K562 (cell line): Measurements from ENCODE around the gene LRMDA. TPM values are rescaled to one million over a fixed set of nuclear protein-coding genes. Genes with fewer than 3 reads are reported as not detected.

Source experiments
- ATAC-seq: fragments of 200-7000 bp; cut with Tn5 transposase; 3 replicates; pipeline ENCODE4 v1.9.1; 2020; ENCODE audit warnings: moderate library complexity
- BruUV-seq: library from RNA; stranded (reverse); fragments of 400-500 nt; replicated peaks from 2 replicates; lab custom pipeline; 2021; lab: Mats Ljungman, UMichigan
- CTCF ChIA-PET: fragments of 300-600 bp; formaldehyde crosslinking; extraction: SDS; loops from one replicate; lab custom pipeline; 2021; ENCODE audit warnings: low intra/inter-chr PET ratio; lab: Yijun Ruan, JAX
- POLR2A ChIA-PET: fragments of 300-600, 350-650 bp; sonication (Branson Sonifier 250); formaldehyde crosslinking; extraction: SDS; loops from one replicate; lab custom pipeline; 2021; ENCODE audit warnings: antibody characterized with exemption, inconsistent platforms; lab: Yijun Ruan, JAX
- DNase-seq, 4 experiments: peaks; one replicate each; pipeline versions ENCODE4 v3.0.0 to v3.0.0-alpha.2; 2011 to 2018; ENCODE audit warnings: low spot score in 3 of 4, mixed read lengths in 3 of 4; ENCODE audit errors: extremely low read depth in 1 of 4
- FAIRE-seq: peaks from 2 replicates; lab custom pipeline; 2011; peaks lifted over from hg19 to GRCh38; lab: Jason Lieb, UNC
- H2AFZ ChIP-seq: 2 replicates; pipeline ENCODE4 v1.6.0; 2011; ENCODE audit warnings: low read depth, low read length, control low read depth, inconsistent platforms
- H3K27ac ChIP-seq: fragments of 200-600 bp; 3 replicates; pipeline ENCODE4 v1.8.0; 2011; ENCODE audit warnings: low read depth, mild to moderate bottlenecking, control low read depth, inconsistent platforms, low read length, moderate library complexity, mixed read lengths; ENCODE audit errors: extremely low read depth
- H3K27me3 ChIP-seq, 2 experiments: fragments of 300-600 bp in 1 of 2; 2 replicates in 1 of 2; 3 replicates in 1 of 2; pipeline versions ENCODE4 v1.6.0 to v1.8.0; 2011; ENCODE audit warnings: inconsistent platforms in 2 of 2, low read length in 2 of 2, mild to moderate bottlenecking in 1 of 2, mixed read lengths in 1 of 2, moderate library complexity in 1 of 2; ENCODE audit not compliant: control insufficient read depth in 2 of 2, insufficient read depth in 2 of 2
- H3K36me3 ChIP-seq: fragments of 300-600 bp; 3 replicates; pipeline ENCODE4 v1.8.0; 2011; ENCODE audit warnings: mild to moderate bottlenecking, low read length, inconsistent platforms; ENCODE audit not compliant: control insufficient read depth, insufficient read depth
- H3K4me1 ChIP-seq, 2 experiments: fragments of 200-600 bp in 1 of 2; replicated peaks in 1 of 2; 2 replicates in 1 of 2; 3 replicates in 1 of 2; pipeline versions ENCODE4 v1.5.1 to v1.8.0; 2011; ENCODE audit warnings: inconsistent platforms in 2 of 2, low read length in 2 of 2, mild to moderate bottlenecking in 1 of 2, mixed read lengths in 1 of 2, moderate library complexity in 1 of 2; ENCODE audit not compliant: control insufficient read depth in 2 of 2, insufficient read depth in 2 of 2
- H3K4me2 ChIP-seq: 2 replicates; pipeline ENCODE4 v1.6.1; 2011; ENCODE audit warnings: low read length, control low read depth, inconsistent platforms, mixed read lengths; ENCODE audit not compliant: insufficient read depth
- H3K4me3 ChIP-seq: fragments of 200-600 bp; sonication (generic), shearing (Covaris generic); 2 replicates; pipeline ENCODE4 v1.5.1; 2016; ENCODE audit warnings: control low read depth, inconsistent platforms
- H3K79me2 ChIP-seq: fragments of 200-600 bp; 3 replicates; pipeline ENCODE4 v1.8.0; 2011; ENCODE audit warnings: low read length, inconsistent platforms; ENCODE audit not compliant: control insufficient read depth, insufficient read depth
- H3K9ac ChIP-seq, 2 experiments: 2 replicates each; pipeline versions ENCODE4 v1.6.0 to v1.6.1; 2011; ENCODE audit warnings: low read depth in 2 of 2, low read length in 2 of 2, control low read depth in 1 of 2, inconsistent platforms in 1 of 2, mild to moderate bottlenecking in 1 of 2, mixed read lengths in 1 of 2; ENCODE audit not compliant: insufficient read depth in 1 of 2
- H3K9me1 ChIP-seq: one replicate; pipeline ENCODE4 v1.6.0; 2011; ENCODE audit warnings: inconsistent platforms, mild to moderate bottlenecking, low read length, moderate library complexity; ENCODE audit not compliant: control insufficient read depth, insufficient read depth
- H3K9me3 ChIP-seq: replicated peaks from 2 replicates; pipeline ENCODE4 v1.5.1; 2011; ENCODE audit warnings: low read depth, low read length, inconsistent platforms; ENCODE audit not compliant: control insufficient read depth, insufficient read depth
- H4K20me1 ChIP-seq: replicated peaks from 2 replicates; pipeline ENCODE4 v1.6.1; 2011; ENCODE audit warnings: low read length, inconsistent platforms, mixed read lengths; ENCODE audit not compliant: control insufficient read depth, insufficient read depth
- C11orf30 ChIP-seq: fragments of 450-650 bp; IDR thresholded peaks from 2 replicates; pipeline ENCODE4 v1.6.1; 2016; ENCODE audit warnings: low read depth, mild to moderate bottlenecking
- GABPB1 ChIP-seq: sonication (generic); formaldehyde crosslinking; IDR thresholded peaks from 2 replicates; pipeline ENCODE4 v1.8.0; 2022; ENCODE audit warnings: mild to moderate bottlenecking, missing genetic modification reagents
- GTF2E2 ChIP-seq: fragments of 200-800 bp; sonication (Bioruptor generic); IDR thresholded peaks from 2 replicates; pipeline ENCODE4 v1.6.1; 2016; ENCODE audit warnings: missing genetic modification characterization, missing compliant biosample characterization
- NR3C1 ChIP-seq: sonication (generic); formaldehyde crosslinking; IDR thresholded peaks from 2 replicates; pipeline ENCODE4 v1.8.1; 2022; ENCODE audit warnings: missing genetic modification reagents
- PML ChIP-seq: IDR thresholded peaks from 2 replicates; pipeline ENCODE4 v1.6.1; 2012; ENCODE audit warnings: low read length, inconsistent platforms
- PTBP1 ChIP-seq: fragments of 200-400 bp; formaldehyde crosslinking; IDR thresholded peaks from 2 replicates; pipeline ENCODE4 v1.6.1; 2017; ENCODE audit warnings: low read depth, low read length
- RFX5 ChIP-seq: IDR thresholded peaks from 2 replicates; pipeline ENCODE4 v1.6.1; 2011; ENCODE audit warnings: low read depth, mild to moderate bottlenecking, improper control_type of control experiment, low read length
- SIN3B ChIP-seq: fragments of 450-650 bp; IDR thresholded peaks from 2 replicates; pipeline ENCODE4 v1.6.1; 2017; ENCODE audit warnings: low read depth, mild to moderate bottlenecking, moderate library complexity
- WGBS: fragments of 100-300 bp; shearing (Covaris generic); methylation state at CpG from one replicate; pipeline ENCODE4 v1.1.6; 2016; ENCODE audit warnings: low coverage, mixed read lengths; ENCODE audit not compliant: insufficient coverage; ENCODE audit errors: missing lambda C conversion rate; 5-methylcytosine and 5-hydroxymethylcytosine counted together
- in situ Hi-C: fragments of 300-500 bp; cut with MboI; formaldehyde crosslinking; loops from 4 replicates; pipeline ENCODE4 v1.15.0; 2018; ENCODE audit warnings: inconsistent platforms, mixed read lengths
- intact Hi-C: fragments of 100-400 bp; cut with micrococcal nuclease; formaldehyde crosslinking; loops from 2 replicates; pipeline ENCODE4 v1.14.2; 2022
- polyA plus RNA-seq, 8 experiments: library from polyadenylated mRNA; depleted of rRNA in 4 of 8; stranded (reverse) in 5 of 8; unstranded in 3 of 8; fragments of >200 nt; fragmentation: Nextera tagmentation in 2 of 8; fragmentation: Illumina TruSeq in 1 of 8; extraction: Ambion mirVana in 2 of 8; extraction: Trizol in 1 of 8; gene quantifications; 2 replicates each; pipeline versions ENCODE4 v1.2.1 to v1.2.3, GENCODE V29; 2011 to 2014; ENCODE audit warnings: inconsistent platforms in 1 of 8, missing spikeins in 1 of 8
- total RNA-seq, 7 experiments: library from RNA; depleted of rRNA in 6 of 7; stranded (reverse); fragments of >200 nt in 6 of 7; fragmentation: Illumina TruSeq in 2 of 7; extraction: Trizol in 2 of 7; gene quantifications; 2 replicates each; pipeline versions ENCODE4 v1.2.1 to v1.2.3, GENCODE V29; 2011 to 2021; ENCODE audit warnings: low replicate concordance in 1 of 7
- TF ChIP-seq, protein P1 (sequence below), 2 experiments: fragments of 450-650 bp; IDR thresholded peaks; 2 replicates each; pipeline ENCODE4 v1.6.1; 2018; ENCODE audit warnings: mild to moderate bottlenecking in 2 of 2, low read depth in 1 of 2; ENCODE audit not compliant: partially characterized antibody in 2 of 2
- TF ChIP-seq, protein P2 (sequence below): fragments of 250-450 bp; sonication (Bioruptor Pico); IDR thresholded peaks from 2 replicates; pipeline ENCODE4 v1.5.0; 2021; ENCODE audit warnings: mild to moderate bottlenecking, moderate library complexity

Gene LRMDA
- total and polyA plus RNA-seq, 9 of the 15 experiments (the other 6 are each of a cell fraction or from before 2014, with no cell fraction given) = 0.25 TPM; not detected in 8

DNA sequence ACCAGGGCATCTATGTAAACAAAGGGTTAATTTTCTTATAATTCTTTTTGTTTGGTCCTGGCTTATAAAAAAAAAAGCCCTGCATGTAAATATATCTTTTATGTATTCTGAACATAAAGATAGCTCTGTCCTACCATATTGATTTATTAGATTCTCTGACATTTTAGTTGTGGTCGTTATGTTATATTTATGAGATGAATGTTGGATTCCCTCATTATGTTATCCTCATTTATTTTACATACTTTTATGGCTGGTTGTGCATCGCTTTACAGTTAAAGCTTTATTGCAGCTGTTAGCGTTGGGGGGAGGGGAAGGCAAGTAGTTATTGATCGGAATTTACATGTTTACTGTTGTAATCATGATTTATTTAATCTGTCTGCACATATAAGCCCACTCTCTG is 431.5 kb downstream of the LRMDA start:
- 2% methylated on average over 4 of the region's 4 CpGs for WGBS
- no peak for FAIRE-seq
- POLR2A ChIA-PET = no interaction called here

More for the DNA sequence above, 431.5 kb downstream of the LRMDA start:
- Histone ChIP-seq H3K4me2 (no peak overlapping the region), H3K27ac (no peak overlapping the region), H3K36me3 (no peaks in the 10 kb centered on the region), H3K79me2 (no peaks in the 10 kb centered on the region), H3K27me3 (no peaks in the 10 kb centered on the region), H3K9me3 (no peaks in the 10 kb centered on the region), H3K4me1 (no peaks in the 10 kb centered on the region), H3K4me3 (no peak overlapping the region), H3K9me1 (no peaks in the 10 kb centered on the region), H2AFZ (no peak overlapping the region), H3K9ac (no peak overlapping the region), H4K20me1 (no peaks in the 10 kb centered on the region)
- DNase-seq (no peak), ATAC-seq (no peak)
- in situ Hi-C loops = no loop called here
- intact Hi-C loops = no loop called here
- no TSS peak for BruUV-seq
- CTCF ChIA-PET = no interaction called here
- no peak for TF ChIP-seq GTF2E2 (tag)
- no peak for TF ChIP-seq PTBP1
- no peak for TF ChIP-seq SIN3B
- TF ChIP-seq GABPB1 = no peak
- TF ChIP-seq RFX5 = no peak
- TF ChIP-seq NR3C1 (CRISPR knock-in tag) = no peak
- TF ChIP-seq, protein P1, sequence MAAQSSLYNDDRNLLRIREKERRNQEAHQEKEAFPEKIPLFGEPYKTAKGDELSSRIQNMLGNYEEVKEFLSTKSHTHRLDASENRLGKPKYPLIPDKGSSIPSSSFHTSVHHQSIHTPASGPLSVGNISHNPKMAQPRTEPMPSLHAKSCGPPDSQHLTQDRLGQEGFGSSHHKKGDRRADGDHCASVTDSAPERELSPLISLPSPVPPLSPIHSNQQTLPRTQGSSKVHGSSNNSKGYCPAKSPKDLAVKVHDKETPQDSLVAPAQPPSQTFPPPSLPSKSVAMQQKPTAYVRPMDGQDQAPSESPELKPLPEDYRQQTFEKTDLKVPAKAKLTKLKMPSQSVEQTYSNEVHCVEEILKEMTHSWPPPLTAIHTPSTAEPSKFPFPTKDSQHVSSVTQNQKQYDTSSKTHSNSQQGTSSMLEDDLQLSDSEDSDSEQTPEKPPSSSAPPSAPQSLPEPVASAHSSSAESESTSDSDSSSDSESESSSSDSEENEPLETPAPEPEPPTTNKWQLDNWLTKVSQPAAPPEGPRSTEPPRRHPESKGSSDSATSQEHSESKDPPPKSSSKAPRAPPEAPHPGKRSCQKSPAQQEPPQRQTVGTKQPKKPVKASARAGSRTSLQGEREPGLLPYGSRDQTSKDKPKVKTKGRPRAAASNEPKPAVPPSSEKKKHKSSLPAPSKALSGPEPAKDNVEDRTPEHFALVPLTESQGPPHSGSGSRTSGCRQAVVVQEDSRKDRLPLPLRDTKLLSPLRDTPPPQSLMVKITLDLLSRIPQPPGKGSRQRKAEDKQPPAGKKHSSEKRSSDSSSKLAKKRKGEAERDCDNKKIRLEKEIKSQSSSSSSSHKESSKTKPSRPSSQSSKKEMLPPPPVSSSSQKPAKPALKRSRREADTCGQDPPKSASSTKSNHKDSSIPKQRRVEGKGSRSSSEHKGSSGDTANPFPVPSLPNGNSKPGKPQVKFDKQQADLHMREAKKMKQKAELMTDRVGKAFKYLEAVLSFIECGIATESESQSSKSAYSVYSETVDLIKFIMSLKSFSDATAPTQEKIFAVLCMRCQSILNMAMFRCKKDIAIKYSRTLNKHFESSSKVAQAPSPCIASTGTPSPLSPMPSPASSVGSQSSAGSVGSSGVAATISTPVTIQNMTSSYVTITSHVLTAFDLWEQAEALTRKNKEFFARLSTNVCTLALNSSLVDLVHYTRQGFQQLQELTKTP (IDR thresholded peaks at IDR 0.05; ENCODE audit: low read depth in 1 of 2, partially characterized antibody in 2 of 2) = no peak
- TF ChIP-seq PML = no peak
- no peak for TF ChIP-seq C11orf30
- TF ChIP-seq, protein P2, sequence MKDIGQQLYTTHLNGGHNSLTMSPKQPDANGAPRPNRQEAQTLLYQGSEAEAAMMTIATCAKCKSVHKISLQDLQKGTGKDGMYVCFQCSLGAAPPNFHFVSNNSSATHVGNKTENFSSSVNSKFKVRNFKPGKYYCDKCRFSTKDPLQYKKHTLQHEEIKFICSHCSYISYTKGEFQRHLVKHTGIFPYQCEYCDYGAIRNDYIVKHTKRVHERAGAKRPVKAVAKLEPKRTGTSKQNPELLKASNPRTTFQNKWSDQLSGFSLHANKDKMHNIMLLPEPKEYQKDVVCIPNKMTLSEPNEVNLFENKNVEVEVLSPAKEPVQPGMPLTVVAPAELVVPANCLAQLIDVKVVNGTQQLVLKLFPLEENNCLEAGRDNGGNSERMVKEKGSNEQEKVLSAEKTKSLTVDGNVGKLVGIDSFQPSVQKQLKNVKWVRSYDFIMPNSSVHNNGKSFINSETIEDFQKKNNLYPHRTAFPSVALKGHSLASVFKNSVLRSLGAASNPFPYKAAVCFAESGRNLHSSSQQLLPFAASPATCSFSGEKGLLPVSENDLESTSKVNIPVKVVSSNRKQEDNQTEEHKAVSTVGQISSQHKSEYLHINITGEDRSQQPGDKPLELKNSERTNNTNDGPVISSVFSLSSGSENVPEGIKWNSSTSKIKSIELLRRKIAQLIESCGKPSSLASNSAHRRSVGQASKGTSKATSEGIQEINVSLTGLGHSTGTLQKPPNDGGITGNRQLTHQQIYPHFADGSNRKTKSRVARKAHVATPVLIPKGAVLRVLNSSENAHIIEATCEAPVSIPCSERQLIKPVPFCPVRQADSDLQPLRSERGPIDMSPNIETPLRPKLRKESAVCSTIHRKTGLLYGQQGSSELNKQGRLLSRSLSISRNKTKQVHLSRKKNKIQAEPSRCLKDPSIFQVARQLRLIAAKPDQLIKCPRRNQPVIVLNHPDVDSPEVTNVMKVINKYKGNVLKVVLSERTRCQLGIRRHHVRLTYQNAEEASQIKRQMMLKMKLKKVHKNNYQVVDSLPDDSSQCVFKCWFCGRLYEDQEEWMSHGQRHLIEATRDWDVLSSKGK (CRISPR knock-in tag) = no peak
